ENCODE results near the gene HSPB3.
"Not testable (repeated sequence)": the region's sequence is repeated elsewhere in the genome, so short reads cannot be mapped to it uniquely, and the experiment has no call there.

The HSPB3 gene

DNA sequence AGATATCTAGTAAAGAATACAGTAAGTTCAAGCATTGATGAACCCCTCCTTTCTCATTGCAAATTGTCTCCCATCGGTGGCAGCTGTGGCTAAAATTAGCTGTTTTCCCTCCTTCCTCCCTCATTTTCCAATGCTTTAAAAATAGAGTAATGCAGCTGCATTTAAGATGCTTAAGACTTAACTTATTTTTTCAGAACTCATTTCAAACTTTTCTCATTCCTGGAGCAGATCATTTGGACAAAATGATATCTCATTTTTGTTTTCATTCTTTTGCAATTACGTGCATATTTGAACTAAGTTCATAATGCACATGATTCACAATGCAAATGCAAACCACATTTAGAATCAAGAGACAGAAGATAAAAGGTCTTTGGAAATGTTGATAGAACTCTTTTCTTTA lies 14.6 kb downstream of the HSPB3 start:
- H3K36me3 Mint-ChIP-seq (ENCODE audit: low read depth), result no peaks in the 10 kb centered on the region
- no peak overlapping the region for H3K4me3 Mint-ChIP-seq
- intact Hi-C loops (cut with micrococcal nuclease), result no loop called here
- peaks cover 11% of the 10 kb centered on the region for H3K4me1 Mint-ChIP-seq (ENCODE audit: low read depth)
- peaks cover 6% of the 10 kb centered on the region for H3K27me3 Mint-ChIP-seq
- no peaks in the 10 kb centered on the region for H3K9me3 Mint-ChIP-seq
- peak overlapping the region; percentile 15 for H3K27ac Mint-ChIP-seq

DNA sequence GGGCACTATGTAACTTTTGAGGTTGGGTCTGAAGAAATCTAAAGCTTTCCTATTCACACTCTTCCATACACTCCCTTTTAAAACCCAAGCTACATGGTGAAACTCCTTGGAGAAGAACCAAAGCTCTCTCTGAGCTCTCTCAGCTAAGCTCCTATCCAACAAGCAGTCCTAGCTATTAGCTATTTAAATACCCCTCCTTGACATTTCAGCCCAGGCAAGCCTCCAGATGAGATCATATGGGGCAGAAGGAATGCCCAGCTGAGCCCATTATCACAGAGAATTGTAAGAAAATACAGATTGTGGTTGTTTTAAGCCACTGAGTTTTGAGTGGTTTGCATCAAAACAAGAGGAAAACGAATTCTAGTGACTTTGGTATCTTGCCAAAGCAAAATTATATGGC lies 15.2 kb downstream of the HSPB3 start:
- no peak overlapping the region for H3K27ac Mint-ChIP-seq

DNA sequence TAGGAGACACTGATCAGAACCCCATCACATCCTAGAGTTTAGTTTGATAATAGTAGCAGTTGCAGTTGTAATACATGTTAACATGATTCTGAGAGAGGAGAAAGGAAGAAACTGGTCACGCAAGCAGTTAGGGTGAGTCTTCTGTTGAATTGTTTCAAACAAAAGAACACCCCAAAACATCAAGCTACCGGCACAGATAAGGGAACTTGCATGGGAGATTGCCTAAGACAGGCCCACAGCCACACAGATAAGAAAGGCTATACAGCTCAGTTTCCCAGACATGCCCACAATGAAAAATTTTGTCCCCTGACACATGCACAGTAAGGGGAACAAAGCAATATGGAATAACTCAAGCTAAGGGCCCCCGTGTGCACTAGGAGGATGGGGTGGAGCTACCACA lies 15.9 kb downstream of the HSPB3 start:
- Mint-ChIP-seq H3K4me1 (ENCODE audit: low read depth) (peaks cover 11% of the 10 kb centered on the region), H3K9me3 (no peaks in the 10 kb centered on the region), H3K36me3 (ENCODE audit: low read depth) (no peaks in the 10 kb centered on the region), H3K27ac (no peak overlapping the region), H3K27me3 (peaks cover 6% of the 10 kb centered on the region), H3K4me3 (no peak overlapping the region)
- intact Hi-C loops (cut with micrococcal nuclease), result no loop called here

More for the DNA sequence above, 15.2 kb downstream of the HSPB3 start:
- H3K27me3 Mint-ChIP-seq, result peaks cover 6% of the 10 kb centered on the region
- peaks cover 11% of the 10 kb centered on the region for H3K4me1 Mint-ChIP-seq (ENCODE audit: low read depth)
- intact Hi-C loops (cut with micrococcal nuclease), result no loop called here
- no peak overlapping the region for H3K4me3 Mint-ChIP-seq
- H3K36me3 Mint-ChIP-seq (ENCODE audit: low read depth), result no peaks in the 10 kb centered on the region
- H3K9me3 Mint-ChIP-seq, result no peaks in the 10 kb centered on the region

DNA sequence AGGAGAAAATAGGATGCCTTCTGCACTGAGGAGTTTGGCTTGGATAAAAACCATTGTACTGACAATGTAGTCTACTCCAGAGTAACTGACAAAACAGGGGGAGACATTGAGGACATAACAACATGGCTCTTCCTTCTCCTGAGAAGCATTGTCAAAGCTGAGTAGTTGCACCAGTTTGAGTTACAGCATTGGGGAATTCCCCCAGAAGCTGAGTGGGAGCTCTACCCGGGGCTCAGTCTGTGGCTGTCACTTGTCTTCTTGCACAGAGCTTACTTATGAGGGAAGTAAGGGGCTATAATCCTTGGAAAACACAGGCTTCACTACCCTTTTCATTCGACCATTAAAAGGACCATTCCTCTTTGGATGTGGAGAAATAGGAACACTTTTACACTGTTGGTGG lies 21.2 kb downstream of the HSPB3 start:
- Mint-ChIP-seq H3K36me3 (ENCODE audit: low read depth) (no peaks in the 10 kb centered on the region), H3K4me3 (no peak overlapping the region), H3K27ac (no peak overlapping the region), H3K27me3 (peaks cover 4% of the 10 kb centered on the region), H3K9me3 (peaks cover 6% of the 10 kb centered on the region), H3K4me1 (ENCODE audit: low read depth) (peaks cover 25% of the 10 kb centered on the region)
- intact Hi-C loops (cut with micrococcal nuclease), result no loop called here

DNA sequence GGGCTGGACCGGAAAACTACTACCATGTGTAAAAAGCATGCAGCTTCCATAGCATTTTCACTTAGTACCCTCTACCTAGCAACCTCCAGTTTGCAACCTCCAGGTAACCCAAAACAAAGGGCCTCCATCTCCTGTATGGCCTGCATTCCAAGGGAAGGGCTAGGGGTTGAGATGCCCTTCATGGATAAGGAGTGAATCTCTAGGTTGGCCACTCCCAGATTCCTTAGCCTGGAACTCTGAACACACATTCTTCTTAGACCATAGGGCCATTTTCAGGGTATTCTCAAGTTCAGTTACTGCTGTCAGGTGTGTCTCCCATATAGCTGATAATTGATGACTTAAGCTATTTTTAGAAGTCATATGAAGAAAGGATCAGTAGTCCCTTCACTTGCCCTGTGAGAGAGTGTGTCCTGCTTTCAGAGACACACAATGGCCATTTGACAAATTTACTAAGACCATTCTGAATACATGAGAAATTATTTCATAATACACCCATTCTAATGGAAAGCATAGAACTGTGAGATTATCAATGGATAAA lies 22.5 kb downstream of the HSPB3 start:
- intact Hi-C loops (cut with micrococcal nuclease), result no loop called here
- H3K4me1 Mint-ChIP-seq (ENCODE audit: low read depth), result peaks cover 31% of the 10 kb centered on the region
- H3K27me3 Mint-ChIP-seq, result peaks cover 3% of the 10 kb centered on the region
- peaks cover 6% of the 10 kb centered on the region for H3K9me3 Mint-ChIP-seq
- no peaks in the 10 kb centered on the region for H3K36me3 Mint-ChIP-seq (ENCODE audit: low read depth)
- H3K4me3 Mint-ChIP-seq, result no peak overlapping the region
- H3K27ac Mint-ChIP-seq, result no peak overlapping the region

DNA sequence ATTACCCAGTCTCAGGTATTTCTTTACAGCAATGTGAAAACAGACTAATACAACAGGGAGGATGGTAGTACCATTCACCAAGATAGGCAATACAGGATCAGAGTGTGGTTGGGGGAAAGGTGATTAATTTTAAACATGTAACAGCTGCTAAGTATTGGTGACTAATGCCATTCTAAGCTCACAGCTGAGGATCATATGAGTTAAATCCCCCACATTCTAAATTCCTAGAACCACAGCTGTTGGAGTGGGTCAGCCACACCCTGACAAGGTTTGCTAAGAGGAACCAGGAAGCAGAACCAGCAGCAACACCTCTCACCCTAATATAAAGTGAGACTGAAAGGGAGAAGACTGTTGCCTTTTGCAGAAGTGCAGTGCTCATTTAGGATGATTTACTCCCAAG lies 24.8 kb downstream of the HSPB3 start:
- H3K4me1 Mint-ChIP-seq (ENCODE audit: low read depth), result peaks cover 32% of the 10 kb centered on the region
- H3K36me3 Mint-ChIP-seq (ENCODE audit: low read depth), result no peaks in the 10 kb centered on the region
- intact Hi-C loops (cut with micrococcal nuclease), result loop anchor here (5.0 to 10.0 kb wide), 2 partner anchors 38 to 165 kb away; partner anchors contain the start of gene ARL15
- H3K27me3 Mint-ChIP-seq, result peaks cover 5% of the 10 kb centered on the region
- H3K4me3 Mint-ChIP-seq, result peak overlapping the region; percentile 50
- H3K27ac Mint-ChIP-seq, result peak overlapping the region; percentile 89
- H3K9me3 Mint-ChIP-seq, result peaks cover 6% of the 10 kb centered on the region

DNA sequence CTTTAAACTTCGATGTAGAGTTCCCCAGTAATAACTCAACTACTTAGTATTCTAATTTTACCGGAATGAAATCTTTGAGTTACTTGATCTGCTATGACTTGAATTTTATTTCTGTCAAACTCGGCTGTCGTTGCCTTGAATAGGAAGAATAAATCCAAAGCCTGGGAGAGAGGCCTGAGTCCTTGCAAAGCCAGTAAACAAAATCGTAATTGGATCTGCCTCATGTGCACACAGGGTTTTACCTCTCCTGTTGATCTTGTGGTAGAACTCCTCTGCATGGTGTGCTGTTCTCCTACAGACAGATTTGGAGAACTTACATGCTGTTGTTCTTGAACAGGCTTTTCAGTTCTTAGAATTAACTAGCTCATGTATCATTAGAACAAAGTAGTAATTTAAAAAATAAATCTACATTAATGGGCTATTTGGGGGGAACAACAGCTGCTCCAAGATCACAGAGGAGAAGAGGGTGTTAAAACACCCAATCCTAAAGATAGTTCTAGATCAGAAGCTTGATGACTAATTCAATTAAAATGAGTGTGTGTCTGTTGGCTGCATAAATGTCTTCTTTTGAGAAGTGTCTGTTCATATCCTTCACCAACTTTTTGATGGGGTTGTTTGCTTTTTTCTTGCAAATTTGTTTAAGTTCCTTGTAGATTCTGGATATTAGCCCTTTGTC lies 28.9 kb downstream of the HSPB3 start:
- Mint-ChIP-seq H3K27ac (no peak overlapping the region), H3K36me3 (ENCODE audit: low read depth) (no peaks in the 10 kb centered on the region), H3K9me3 (peaks cover 6% of the 10 kb centered on the region), H3K27me3 (peaks cover 5% of the 10 kb centered on the region), H3K4me3 (no peak overlapping the region), H3K4me1 (ENCODE audit: low read depth) (peaks cover 35% of the 10 kb centered on the region)
- intact Hi-C loops (cut with micrococcal nuclease), result loop anchor here (5.0 to 10.0 kb wide), 2 partner anchors 42 to 170 kb away; partner anchors contain the start of gene ARL15

DNA sequence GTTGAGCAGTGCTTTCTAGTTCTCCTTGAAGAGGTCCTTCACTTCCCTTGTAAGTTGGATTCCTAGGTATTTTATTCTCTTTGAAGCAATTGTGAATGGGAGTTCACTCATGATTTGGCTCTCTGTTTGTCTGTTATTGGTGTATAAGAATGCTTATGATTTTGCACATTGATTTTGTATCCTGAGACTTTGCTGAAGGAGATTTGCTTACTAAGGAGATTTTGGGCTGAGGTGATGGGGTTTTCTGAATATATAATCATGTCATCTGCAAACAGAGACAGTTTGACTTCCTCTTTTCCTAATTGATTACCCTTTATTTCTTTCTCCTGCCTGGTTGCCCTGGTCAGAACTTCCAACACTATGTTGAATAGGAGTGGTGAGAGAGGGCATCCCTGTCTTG lies 30.2 kb downstream of the HSPB3 start:
- intact Hi-C loops (cut with micrococcal nuclease), result loop anchor here (10.0 kb wide), 1 partner anchor 171 kb away; the partner anchor contains the start of gene ARL15
- peaks cover 22% of the 10 kb centered on the region for H3K4me1 Mint-ChIP-seq (ENCODE audit: low read depth)
- not testable (repeated sequence) for H3K36me3 Mint-ChIP-seq (ENCODE audit: low read depth); H3K27ac Mint-ChIP-seq; H3K27me3 Mint-ChIP-seq; H3K9me3 Mint-ChIP-seq; H3K4me3 Mint-ChIP-seq

DNA sequence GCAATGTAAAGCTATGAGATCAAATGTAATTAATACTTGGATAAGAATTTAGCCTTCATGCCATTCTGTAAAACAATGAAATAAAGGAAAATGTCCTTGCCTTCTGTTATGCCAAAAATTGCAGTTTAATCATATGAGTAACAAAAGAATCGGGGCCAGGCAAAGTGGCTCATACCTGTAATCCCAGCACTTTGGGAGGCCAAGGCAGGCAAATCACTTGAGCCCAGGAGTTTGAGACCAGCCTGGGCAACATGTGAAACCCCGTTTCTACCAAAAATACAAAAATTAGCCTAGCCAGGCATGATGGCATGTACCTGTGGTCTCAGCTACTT lies 34.1 kb downstream of the HSPB3 start:
- H3K27ac Mint-ChIP-seq; H3K9me3 Mint-ChIP-seq; H3K4me3 Mint-ChIP-seq; H3K27me3 Mint-ChIP-seq; H3K36me3 Mint-ChIP-seq (ENCODE audit: low read depth): not testable (repeated sequence)
- intact Hi-C loops (cut with micrococcal nuclease), result loop anchor here (2.0 to 10.0 kb wide), 2 partner anchors 175 to 247 kb away; partner anchors contain the start of gene ARL15
- peaks cover 19% of the 10 kb centered on the region for H3K4me1 Mint-ChIP-seq (ENCODE audit: low read depth)

DNA sequence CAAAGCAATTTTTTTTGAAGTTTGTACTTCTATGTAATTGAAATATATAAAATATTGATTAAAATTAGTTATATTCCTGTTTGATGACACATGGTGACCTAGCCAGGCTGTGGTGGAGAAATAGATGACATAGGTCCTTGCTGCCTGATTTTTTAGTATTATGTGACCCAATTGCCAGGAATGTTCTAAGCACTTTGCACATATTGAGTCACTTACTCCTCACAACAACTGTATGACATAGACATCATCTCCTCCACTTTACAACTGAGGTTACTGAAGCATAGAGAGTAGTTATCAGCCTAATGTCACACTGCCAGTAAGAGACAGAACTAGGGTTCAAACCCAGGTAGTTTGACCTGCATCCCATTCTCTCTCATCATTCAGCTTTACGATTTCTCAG lies 35.8 kb downstream of the HSPB3 start:
- intact Hi-C loops (cut with micrococcal nuclease), result no loop called here
- peaks cover 10% of the 10 kb centered on the region for H3K27me3 Mint-ChIP-seq
- no peak overlapping the region for H3K27ac Mint-ChIP-seq

DNA sequence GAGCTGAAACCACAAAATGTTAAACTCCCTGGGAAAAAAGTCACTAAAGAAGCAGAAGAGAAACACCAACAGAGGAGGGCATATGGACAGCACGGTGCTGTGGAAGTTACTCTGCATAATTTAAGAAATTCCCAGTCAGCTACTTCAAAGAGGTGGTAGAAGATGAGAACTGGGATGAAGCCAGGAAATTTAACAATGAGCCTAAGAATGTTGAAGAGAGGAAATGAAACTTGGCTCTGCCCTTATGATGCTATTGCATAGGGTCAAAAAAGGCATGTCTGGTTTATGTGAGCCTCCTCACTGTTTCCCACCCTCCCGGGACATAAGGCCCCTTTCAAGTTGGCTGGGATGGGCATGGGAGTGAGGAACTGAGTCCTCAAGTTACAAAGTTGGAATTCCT lies 36.7 kb downstream of the HSPB3 start:
- Mint-ChIP-seq H3K27me3 (peaks cover 11% of the 10 kb centered on the region), H3K4me1 (ENCODE audit: low read depth) (peaks cover 13% of the 10 kb centered on the region), H3K9me3 (no peaks in the 10 kb centered on the region), H3K4me3 (no peak overlapping the region), H3K36me3 (ENCODE audit: low read depth) (no peaks in the 10 kb centered on the region), H3K27ac (peak overlapping the region; percentile 28)
- intact Hi-C loops (cut with micrococcal nuclease), result loop anchor here (2.0 kb wide), 1 partner anchor 73 kb away; no protein-coding TSS in a partner anchor

More for the DNA sequence above, 35.8 kb downstream of the HSPB3 start:
- Mint-ChIP-seq H3K4me1 (ENCODE audit: low read depth) (peaks cover 13% of the 10 kb centered on the region), H3K4me3 (no peak overlapping the region), H3K9me3 (no peaks in the 10 kb centered on the region), H3K36me3 (ENCODE audit: low read depth) (no peaks in the 10 kb centered on the region)

DNA sequence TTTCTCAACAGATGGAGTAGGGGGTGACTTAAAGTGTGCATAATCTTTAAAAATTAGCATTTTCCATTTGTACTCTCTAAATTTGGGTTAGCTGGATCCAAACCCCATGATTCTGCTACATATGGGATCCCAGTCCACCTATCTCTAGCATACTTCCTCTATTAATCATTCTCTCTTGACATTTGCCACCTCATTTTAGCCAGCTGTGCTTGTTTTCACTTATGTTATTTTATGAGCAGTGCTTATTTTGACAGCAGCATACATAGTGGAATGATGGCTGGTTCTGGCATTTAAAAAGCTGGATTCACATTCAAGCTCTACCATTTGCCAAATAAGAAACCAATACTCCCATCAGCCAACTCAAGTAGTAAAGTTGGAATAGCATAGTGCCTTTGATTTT lies 39.5 kb downstream of the HSPB3 start:
- H3K36me3 Mint-ChIP-seq (ENCODE audit: low read depth), result no peaks in the 10 kb centered on the region
- no peak overlapping the region for H3K27ac Mint-ChIP-seq
- intact Hi-C loops (cut with micrococcal nuclease), result no loop called here
- peaks cover 13% of the 10 kb centered on the region for H3K4me1 Mint-ChIP-seq (ENCODE audit: low read depth)
- peaks cover 13% of the 10 kb centered on the region for H3K9me3 Mint-ChIP-seq
- H3K4me3 Mint-ChIP-seq, result no peak overlapping the region
- H3K27me3 Mint-ChIP-seq, result peaks cover 11% of the 10 kb centered on the region
